Bronchial epithelial cell (primary cell): ENCODE measurements around the gene CCDC77. TPM values are rescaled to one million over a fixed set of nuclear protein-coding genes. Genes with fewer than 3 reads are reported as not detected.

Experiments used
- DNase-seq: peaks from one replicate; pipeline ENCODE4 v3.0.0-alpha.2; 2010; ENCODE audit warnings: low read depth
- FAIRE-seq: peaks from 2 replicates; lab custom pipeline; 2011; peaks lifted over from hg19 to GRCh38; lab: Jason Lieb, UNC
- H3K27me3 ChIP-seq: 2 replicates; pipeline ENCODE4 v1.5.1; 2011; ENCODE audit warnings: low read length; ENCODE audit not compliant: control insufficient read depth, insufficient read depth
- H3K36me3 ChIP-seq: 2 replicates; pipeline ENCODE4 v1.5.1; 2011; ENCODE audit warnings: low read length; ENCODE audit not compliant: control insufficient read depth, insufficient read depth
- H3K4me3 ChIP-seq: 2 replicates; pipeline ENCODE4 v1.5.1; 2011; ENCODE audit warnings: mild to moderate bottlenecking, low read depth, low read length, control low read depth
- CTCF ChIP-seq: IDR thresholded peaks from 2 replicates; pipeline ENCODE4 v1.5.1; 2011; ENCODE audit warnings: mild to moderate bottlenecking, moderate library complexity, low read length, control low read depth, inconsistent platforms; ENCODE audit not compliant: insufficient read depth, severe bottlenecking
- total RNA-seq: library from RNA; depleted of rRNA; stranded (reverse); fragments of >200 nt; gene quantifications from 2 replicates; pipeline ENCODE4 v1.2.1, GENCODE V29; 2014

Gene CCDC77
- total RNA-seq, 1 donor from 2014 or later = 1.8 TPM

DNA sequence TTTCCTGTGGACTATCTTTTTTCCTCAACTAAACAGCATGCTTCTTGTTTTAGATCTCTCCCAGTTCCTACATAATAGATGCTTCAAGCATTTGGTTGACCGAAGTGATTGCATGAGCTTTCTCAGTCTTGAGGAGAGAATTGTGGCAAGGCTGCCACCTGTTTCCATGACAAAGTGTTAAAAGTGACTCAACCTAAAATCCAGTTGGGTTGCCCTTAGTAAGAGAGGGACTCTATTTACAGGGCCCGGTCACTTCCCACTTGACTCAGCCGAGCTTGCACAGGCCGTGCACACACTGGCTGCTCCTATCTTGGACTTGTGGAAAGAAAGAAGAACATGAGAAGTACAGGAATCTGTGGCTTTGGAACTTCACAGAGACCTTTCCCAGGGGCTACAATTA is 56.2 kb downstream of the CCDC77 start:
- Histone ChIP-seq H3K27me3 (peaks cover 13% of the 10 kb centered on the region), H3K4me3 (no peak overlapping the region), H3K36me3 (no peaks in the 10 kb centered on the region)
- no peak for TF ChIP-seq CTCF
- FAIRE-seq (no peak), DNase-seq (no peak)

GRCh38 chr12:459050-459429 is 57.6 kb downstream of the CCDC77 start:
- no peak for FAIRE-seq
- TF ChIP-seq CTCF = no peak
- Histone ChIP-seq H3K27me3 (peaks cover 13% of the 10 kb centered on the region), H3K4me3 (no peak overlapping the region), H3K36me3 (no peaks in the 10 kb centered on the region)
- DNase-seq = no peak

DNA sequence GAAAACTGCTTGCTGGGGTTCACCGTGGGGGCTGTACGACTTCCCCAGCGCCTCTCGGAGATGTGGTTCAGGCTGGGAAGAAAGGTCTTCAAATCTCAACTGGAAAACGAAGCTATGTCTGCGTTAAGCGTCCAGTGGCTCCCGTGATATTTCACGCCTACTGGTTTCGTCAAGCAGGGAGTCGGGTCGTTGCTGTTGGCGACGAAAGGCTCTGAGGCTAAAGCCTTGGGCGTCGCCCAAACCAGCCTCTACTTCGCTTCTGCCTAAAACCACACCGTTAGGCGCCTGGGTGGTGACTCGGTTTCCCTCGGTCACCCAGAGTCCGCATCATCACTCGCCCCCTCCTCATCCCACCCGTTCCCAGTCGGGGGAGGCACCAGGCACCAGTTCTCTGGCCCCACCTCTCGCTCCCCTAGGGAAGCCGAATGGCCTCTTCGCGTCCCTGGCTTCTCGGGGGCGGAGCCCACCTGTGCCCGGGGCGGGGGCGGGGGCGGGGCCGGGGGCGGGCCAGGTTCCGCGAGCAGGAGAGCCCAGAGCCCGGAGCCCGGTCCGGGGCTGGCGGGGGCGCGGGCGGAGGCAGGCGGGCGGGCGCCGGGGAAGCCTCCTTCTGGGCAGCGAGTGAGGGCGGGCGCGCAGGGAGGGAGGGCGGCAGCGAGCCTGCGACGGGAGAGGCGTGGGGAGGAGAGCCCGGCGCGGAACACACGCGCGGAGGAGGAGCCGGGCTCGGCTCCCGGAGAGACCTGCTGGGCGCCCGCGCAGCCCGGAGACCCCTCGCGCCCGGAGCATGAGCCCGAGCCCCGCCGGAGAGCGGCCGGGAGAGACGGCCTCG is 58.2 kb downstream of the CCDC77 start, which contains the start of gene B4GALNT3:
Gene B4GALNT3, plus strand, starts transcription at position 510 of the 829 bp plus-strand sequence. CDS start 438 bp downstream, outside the sequence.
- FAIRE-seq = no peak
- Histone ChIP-seq H3K36me3 (no peaks in the 10 kb centered on the region), H3K27me3 (peaks cover 13% of the 10 kb centered on the region), H3K4me3 (peak within 1 kb of the TSS; percentile 48)
- DNase-seq = peak; percentile 26
- no peak for TF ChIP-seq CTCF

DNA sequence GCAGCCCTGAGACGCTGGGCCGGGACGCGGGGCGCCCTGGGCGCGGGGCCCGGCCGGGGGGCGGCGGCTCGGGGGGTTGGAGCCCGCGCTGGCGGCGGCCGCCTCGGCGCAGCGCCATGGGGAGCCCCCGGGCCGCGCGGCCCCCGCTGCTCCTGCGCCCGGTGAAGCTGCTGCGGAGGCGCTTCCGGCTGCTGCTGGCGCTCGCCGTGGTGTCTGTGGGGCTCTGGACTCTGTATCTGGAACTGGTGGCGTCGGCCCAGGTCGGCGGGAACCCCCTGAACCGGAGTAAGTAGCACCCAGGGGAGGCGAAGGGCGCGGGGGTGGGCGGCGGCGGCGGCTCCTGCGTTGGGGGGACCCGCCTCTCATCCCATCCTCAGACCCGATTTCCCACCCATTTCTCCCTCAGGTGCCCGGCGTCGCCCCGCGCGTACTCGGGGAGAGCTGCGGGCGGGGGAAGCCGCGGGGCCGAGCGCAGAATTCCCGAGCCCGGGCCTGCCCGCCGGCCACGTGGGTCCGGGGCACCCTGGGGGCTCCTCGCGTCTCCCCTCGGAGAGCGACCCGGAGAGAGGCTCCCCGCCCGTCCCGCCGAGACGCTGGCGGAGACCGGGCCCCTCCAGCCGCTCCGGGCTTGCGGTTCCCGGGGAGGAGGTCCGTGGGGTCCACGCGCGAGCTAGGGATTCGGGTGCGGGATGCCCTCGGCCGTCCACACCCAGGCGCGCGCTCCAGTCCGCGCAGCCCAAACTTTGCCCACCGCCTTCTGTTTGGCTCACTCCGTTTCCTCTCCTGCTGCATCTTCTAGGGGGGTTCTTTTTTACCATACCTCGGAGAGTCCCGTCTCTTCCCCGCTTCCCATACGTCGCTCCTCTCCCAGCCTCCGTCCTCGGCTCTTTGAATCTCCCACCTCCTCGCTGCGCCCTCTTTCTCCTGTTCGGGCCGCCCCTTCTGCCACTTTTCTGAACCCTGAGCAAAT is 59.1 kb downstream of the CCDC77 start:
- DNase-seq = no peak
- Histone ChIP-seq H3K4me3 (peak overlapping the region; percentile 48), H3K36me3 (no peaks in the 10 kb centered on the region), H3K27me3 (peaks cover 13% of the 10 kb centered on the region)
- FAIRE-seq = no peak
- TF ChIP-seq CTCF = no peak

GRCh38 chr12:461425-461824 is 60.0 kb downstream of the CCDC77 start:
- H3K27me3 ChIP-seq = peaks cover 11% of the 10 kb centered on the region
- no peak for FAIRE-seq
- TF ChIP-seq CTCF = no peak
- no peak overlapping the region for H3K4me3 ChIP-seq
- no peak for DNase-seq
- H3K36me3 ChIP-seq = no peaks in the 10 kb centered on the region
